Large intestine (tissue), 3 donors: ENCODE data around the gene MKKS. TPM values are rescaled to one million over a fixed set of nuclear protein-coding genes. Genes with fewer than 3 reads are reported as not detected.

ENCODE experiments used
- DNase-seq, 2 donors: peaks; one replicate each; pipeline versions ENCODE4 v3.0.0 to v3.0.0-alpha.2; 2013
- H3K27ac ChIP-seq: one replicate; pipeline ENCODE4 v1.5.1; 2013; ENCODE audit warnings: low read length
- H3K27me3 ChIP-seq: 2 replicates; pipeline ENCODE4 v1.6.1; 2013; ENCODE audit warnings: low read length; ENCODE audit not compliant: control insufficient read depth, insufficient read depth
- H3K36me3 ChIP-seq: 2 replicates; pipeline ENCODE4 v1.6.1; 2013; ENCODE audit warnings: low read length; ENCODE audit not compliant: control insufficient read depth, insufficient read depth
- H3K4me1 ChIP-seq: one replicate; pipeline ENCODE4 v1.6.1; 2013; ENCODE audit warnings: low read length; ENCODE audit not compliant: control insufficient read depth, insufficient read depth
- H3K4me3 ChIP-seq: one replicate; pipeline ENCODE4 v1.5.1; 2013; ENCODE audit warnings: low read length
- H3K9me3 ChIP-seq: one replicate; pipeline ENCODE4 v1.6.1; 2013; ENCODE audit warnings: mild to moderate bottlenecking, low read depth, low read length, moderate library complexity; ENCODE audit not compliant: control insufficient read depth
- WGBS: methylation state at CpG from one replicate; pipeline ENCODE4 v1.1.5; 2013; ENCODE audit warnings: low lambda C conversion rate; ENCODE audit not compliant: insufficient coverage; 5-methylcytosine and 5-hydroxymethylcytosine counted together
- polyA plus RNA-seq: library from polyadenylated mRNA; unstranded; fragments of 120-200 nt; gene quantifications from one replicate; pipeline ENCODE4 v1.2.1, GENCODE V29; 2013

Gene MKKS
- polyA plus RNA-seq, 1 donor = 24.1 TPM

GRCh38 chr20:10371467-10371866, 62.6 kb downstream of the MKKS start:
- Histone ChIP-seq H3K27ac (no peak overlapping the region), H3K27me3 (no peaks in the 10 kb centered on the region), H3K9me3 (no peaks in the 10 kb centered on the region), H3K4me3 (no peak overlapping the region), H3K36me3 (no peaks in the 10 kb centered on the region), H3K4me1 (peaks cover 4% of the 10 kb centered on the region)
- no peak for DNase-seq

DNA sequence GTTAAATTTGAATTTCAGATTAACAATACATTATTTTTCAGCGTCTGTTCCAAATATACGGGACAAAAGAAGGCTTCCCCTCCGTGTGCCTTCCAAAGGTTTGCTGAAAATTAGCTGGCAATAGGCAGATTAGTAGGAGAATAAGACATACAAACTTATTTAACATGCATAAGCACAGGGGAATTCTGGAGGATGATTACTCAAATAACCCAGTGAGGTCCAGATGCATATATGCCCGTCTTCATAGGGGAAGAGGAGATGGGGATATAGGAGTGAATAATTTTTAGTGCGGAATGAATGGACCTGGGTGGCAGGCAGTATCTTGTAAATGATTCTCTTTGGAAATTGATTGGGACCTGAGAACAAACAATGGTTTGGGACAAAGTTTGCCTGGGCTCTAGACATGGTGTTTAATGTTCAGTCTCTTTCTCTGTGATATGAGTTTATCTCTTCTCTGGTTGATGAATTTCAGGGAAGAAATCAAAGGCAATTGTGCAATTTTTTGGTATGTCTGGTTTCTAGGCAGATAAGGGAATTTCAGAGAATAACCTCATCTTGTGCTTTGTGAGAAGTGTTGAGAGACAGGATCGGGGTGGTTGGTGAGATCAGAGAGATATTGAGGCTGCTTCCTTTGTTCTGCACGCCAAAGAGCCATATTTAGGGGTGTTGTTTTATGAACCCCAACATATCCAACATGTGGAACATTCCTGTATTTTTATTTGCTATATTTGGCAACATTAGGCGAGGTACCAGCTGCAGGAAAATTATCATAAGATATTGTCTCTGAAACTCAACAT, 63.7 kb downstream of the MKKS start:
- DNase-seq = peak; percentile 5 to 53
- H3K9me3 ChIP-seq = no peaks in the 10 kb centered on the region
- no peak overlapping the region for H3K4me3 ChIP-seq
- 13% methylated on average over 1 of the region's 8 CpGs for WGBS
- H3K27me3 ChIP-seq = no peaks in the 10 kb centered on the region
- no peaks in the 10 kb centered on the region for H3K36me3 ChIP-seq
- peaks cover 4% of the 10 kb centered on the region for H3K4me1 ChIP-seq
- no peak overlapping the region for H3K27ac ChIP-seq

DNA sequence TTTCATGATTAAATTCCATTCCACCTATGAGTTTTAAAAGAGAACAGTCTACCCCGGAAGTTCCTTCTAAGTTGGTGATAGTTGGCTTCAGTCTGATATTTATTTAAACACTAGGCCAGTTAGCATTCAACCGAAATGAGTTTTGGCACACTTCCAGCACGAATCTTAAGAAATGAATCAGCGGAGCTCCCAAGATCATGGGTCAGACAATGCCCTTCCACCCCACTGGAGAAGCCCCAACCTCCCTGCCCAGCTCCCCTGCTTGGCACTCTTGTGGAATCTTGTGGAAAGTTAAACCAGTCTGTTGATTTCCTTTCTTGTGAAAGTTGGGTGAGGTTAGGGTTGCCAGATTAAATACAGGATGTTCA, 64.3 kb downstream of the MKKS start:
- no peaks in the 10 kb centered on the region for H3K36me3 ChIP-seq
- H3K27ac ChIP-seq = no peak overlapping the region
- 43% methylated on average over 1 of the region's 4 CpGs for WGBS
- peak; percentile 14 to 64 for DNase-seq
- no peaks in the 10 kb centered on the region for H3K27me3 ChIP-seq
- no peaks in the 10 kb centered on the region for H3K9me3 ChIP-seq
- no peak overlapping the region for H3K4me3 ChIP-seq
- H3K4me1 ChIP-seq = peaks cover 4% of the 10 kb centered on the region

DNA sequence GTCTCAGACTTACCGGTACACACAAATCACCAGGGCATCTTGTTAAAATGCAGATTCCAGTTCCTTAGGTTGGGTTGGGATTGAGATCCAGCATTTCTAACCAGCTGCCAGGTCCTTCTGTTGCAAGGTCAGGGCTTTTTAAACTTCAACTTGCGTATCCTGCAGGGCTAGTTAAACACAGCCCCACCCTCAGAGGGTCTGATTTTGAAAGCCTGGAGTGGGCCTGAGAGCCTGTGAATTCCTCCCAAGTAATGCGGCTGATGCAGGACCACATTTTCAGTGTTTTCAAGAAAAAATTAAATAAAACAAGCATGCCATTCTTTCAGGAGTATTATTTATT, 65.3 kb downstream of the MKKS start:
- 17% methylated on average over 1 of the region's 3 CpGs for WGBS
- no peaks in the 10 kb centered on the region for H3K27me3 ChIP-seq
- H3K27ac ChIP-seq = no peak overlapping the region
- no peak overlapping the region for H3K4me3 ChIP-seq
- H3K9me3 ChIP-seq = no peaks in the 10 kb centered on the region
- H3K36me3 ChIP-seq = no peaks in the 10 kb centered on the region
- H3K4me1 ChIP-seq = peaks cover 4% of the 10 kb centered on the region
- no peak for DNase-seq

DNA sequence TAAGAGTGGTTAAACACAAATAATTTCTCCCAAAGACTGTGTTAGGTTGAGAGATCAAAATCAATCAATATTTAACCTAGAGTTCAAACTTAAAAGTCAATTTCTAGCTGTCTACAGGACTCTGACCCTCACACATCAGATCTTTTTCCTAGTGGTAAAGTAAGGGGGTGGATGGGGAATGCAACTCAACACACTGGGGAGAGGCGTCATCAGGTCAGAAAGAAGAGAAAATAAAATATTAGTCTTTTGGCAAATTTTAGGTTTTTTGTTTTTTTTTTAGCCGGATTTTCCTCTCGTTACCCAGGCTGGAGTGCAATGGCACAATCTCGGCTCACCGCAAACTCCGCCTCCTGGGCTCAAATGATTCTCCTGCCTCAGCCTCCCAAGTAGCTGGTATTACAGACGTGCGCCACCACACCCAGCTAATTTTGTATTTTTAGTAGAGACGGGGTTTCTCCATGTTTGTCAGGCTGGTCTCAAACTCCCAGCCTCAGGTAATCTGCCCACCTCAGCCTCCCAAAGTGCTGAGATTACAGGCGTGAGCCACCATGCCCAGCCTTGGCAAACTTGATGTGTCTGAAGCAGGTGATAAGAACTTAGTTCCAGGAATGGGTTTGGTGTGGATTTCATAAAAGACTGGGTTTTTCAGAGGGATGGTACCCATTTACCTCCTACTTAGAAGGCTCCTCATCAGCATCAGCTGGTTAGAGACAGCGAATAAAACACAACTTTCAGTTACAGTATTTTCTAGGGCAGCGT, 65.9 kb downstream of the MKKS start:
- no peak for DNase-seq
- WGBS = 77% methylated on average over 3 of the region's 12 CpGs
- H3K4me1 ChIP-seq = peaks cover 4% of the 10 kb centered on the region
- no peaks in the 10 kb centered on the region for H3K27me3 ChIP-seq
- H3K4me3 ChIP-seq = no peak overlapping the region
- no peak overlapping the region for H3K27ac ChIP-seq
- no peaks in the 10 kb centered on the region for H3K36me3 ChIP-seq
- H3K9me3 ChIP-seq = no peaks in the 10 kb centered on the region

GRCh38 chr20:10367693-10367942, 66.4 kb downstream of the MKKS start:
- Histone ChIP-seq H3K36me3 (no peaks in the 10 kb centered on the region), H3K9me3 (no peaks in the 10 kb centered on the region), H3K27ac (no peak overlapping the region), H3K4me3 (no peak overlapping the region), H3K4me1 (peaks cover 4% of the 10 kb centered on the region), H3K27me3 (no peaks in the 10 kb centered on the region)
- DNase-seq = no peak

DNA sequence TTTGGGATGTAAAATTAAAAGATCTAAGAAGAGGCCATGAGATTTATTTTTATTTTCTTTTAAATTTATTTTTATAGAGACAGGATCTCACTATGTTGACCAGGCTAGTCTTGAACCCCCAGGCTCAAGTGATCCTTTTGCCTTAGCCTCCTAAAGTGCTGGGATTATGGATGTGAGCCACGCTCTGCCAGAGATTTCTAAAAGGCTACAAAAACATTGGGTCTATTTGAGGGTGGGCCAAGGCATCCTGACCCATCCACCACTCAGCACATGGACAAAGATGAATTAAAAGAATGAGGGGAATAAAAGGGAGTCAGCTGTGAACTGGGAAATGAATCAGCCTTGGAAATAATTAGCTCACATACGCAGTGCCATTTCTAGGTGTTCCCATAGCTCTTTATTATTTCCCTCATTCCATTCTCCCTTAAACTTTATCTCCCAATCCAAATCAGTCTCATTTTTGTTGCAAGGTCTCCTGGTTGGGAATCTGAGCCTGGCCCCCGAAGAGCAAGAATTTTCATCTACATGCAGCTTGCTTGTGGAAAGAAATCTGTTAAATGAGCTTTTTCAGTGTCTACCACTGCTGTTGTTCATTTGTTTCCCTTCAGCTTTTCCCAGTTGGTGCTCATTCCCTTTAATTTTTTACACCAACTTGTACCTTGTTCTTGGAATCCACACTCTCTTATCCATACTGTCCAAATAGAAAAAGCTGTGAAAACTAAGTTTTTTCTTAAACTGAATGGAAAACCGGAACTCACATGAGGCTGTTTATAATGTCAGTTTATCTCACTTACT, 66.9 kb downstream of the MKKS start:
- 50% methylated on average over 2 of the region's 4 CpGs for WGBS
- Histone ChIP-seq H3K27ac (no peak overlapping the region), H3K4me1 (peaks cover 4% of the 10 kb centered on the region), H3K4me3 (no peak overlapping the region), H3K9me3 (no peaks in the 10 kb centered on the region), H3K36me3 (no peaks in the 10 kb centered on the region), H3K27me3 (no peaks in the 10 kb centered on the region)
- no peak for DNase-seq

GRCh38 chr20:10362674-10363073, 71.3 kb downstream of the MKKS start:
- Histone ChIP-seq H3K4me1 (no peaks in the 10 kb centered on the region), H3K27ac (no peak overlapping the region), H3K27me3 (no peaks in the 10 kb centered on the region), H3K9me3 (no peaks in the 10 kb centered on the region), H3K36me3 (no peaks in the 10 kb centered on the region), H3K4me3 (no peak overlapping the region)
- no peak for DNase-seq
- WGBS = no CpG with 5 or more reads among the region's 1 CpG

DNA sequence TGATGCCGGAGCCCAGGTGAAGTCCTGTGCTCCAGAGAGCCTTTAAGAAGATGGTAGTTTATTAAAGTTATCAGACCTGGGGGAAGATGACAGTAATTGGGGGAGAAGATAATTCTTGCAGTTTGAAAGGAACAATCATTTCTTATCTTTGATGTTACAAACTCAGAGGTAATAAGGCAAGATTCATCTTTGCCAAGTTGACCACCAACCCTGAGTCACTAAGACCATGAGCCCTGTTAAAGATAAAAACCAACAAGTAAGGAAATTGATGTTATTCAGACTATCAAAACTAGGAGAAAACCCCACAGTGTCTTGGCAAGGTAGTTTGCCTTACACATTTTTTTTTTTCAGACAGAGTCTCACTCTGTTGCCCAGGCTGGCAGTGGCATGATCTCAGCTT, 73.1 kb downstream of the MKKS start:
- no peaks in the 10 kb centered on the region for H3K27me3 ChIP-seq
- no peaks in the 10 kb centered on the region for H3K9me3 ChIP-seq
- no peak overlapping the region for H3K27ac ChIP-seq
- WGBS = no CpG with 5 or more reads among the region's 1 CpG
- H3K36me3 ChIP-seq = no peaks in the 10 kb centered on the region
- H3K4me1 ChIP-seq = no peaks in the 10 kb centered on the region
- no peak overlapping the region for H3K4me3 ChIP-seq
- no peak for DNase-seq

DNA sequence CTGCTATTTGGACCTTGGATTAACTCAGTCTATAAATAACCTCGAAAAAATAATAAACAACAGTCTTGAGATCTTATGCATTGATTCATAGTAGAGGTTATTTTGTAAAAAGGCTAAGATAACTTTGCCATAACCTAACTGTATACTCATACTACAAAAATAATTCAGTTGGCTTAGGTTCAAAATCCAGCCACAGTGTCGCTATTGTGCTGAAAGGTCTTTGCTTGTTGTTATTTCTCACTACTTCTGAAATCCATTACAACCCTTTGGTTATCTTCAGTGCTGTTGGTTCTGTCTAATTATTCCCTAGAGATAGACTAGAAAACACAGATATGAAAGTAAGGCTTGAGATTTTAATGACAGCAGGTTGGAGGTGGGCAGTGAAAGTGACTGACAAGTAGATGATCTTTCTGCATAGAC, 74.4 kb downstream of the MKKS start:
- Histone ChIP-seq H3K27ac (no peak overlapping the region), H3K9me3 (no peaks in the 10 kb centered on the region), H3K4me1 (no peaks in the 10 kb centered on the region), H3K4me3 (no peak overlapping the region), H3K27me3 (no peaks in the 10 kb centered on the region), H3K36me3 (no peaks in the 10 kb centered on the region)
- 0% methylated on average over 1 of the region's 2 CpGs for WGBS
- peak in 1 of 2 donors; percentile 10 for DNase-seq
